Smooth muscle cell (in vitro differentiated cells): Measurements from ENCODE around the gene SART1. TPM values are rescaled to one million over a fixed set of nuclear protein-coding genes. Genes with fewer than 3 reads are reported as not detected.

Source experiments
- DNase-seq: peaks from one replicate; lab custom pipeline; 2025; ENCODE audit not compliant: unreplicated experiment; lab: John Stamatoyannopoulos, UW
- H2AFZ ChIP-seq: fragments of 200-600 bp; sonication (generic); 2 replicates; pipeline ENCODE4 v1.6.0; 2016; ENCODE audit warnings: antibody characterized with exemption, low read depth, mild to moderate bottlenecking
- H3F3A ChIP-seq: fragments of 200-600 bp; sonication (generic); 2 replicates; pipeline ENCODE4 v1.6.0; 2017; ENCODE audit warnings: antibody characterized with exemption, low read depth
- H3K27ac ChIP-seq: fragments of 200-600 bp; sonication (generic); 2 replicates; pipeline ENCODE4 v1.5.1; 2016; ENCODE audit warnings: low read depth, mild to moderate bottlenecking
- H3K27me3 ChIP-seq: fragments of 200-600 bp; sonication (generic); 2 replicates; pipeline ENCODE4 v1.6.1; 2016; ENCODE audit warnings: low read depth, mild to moderate bottlenecking
- H3K36me3 ChIP-seq: fragments of 200-600 bp; sonication (generic); 2 replicates; pipeline ENCODE4 v1.5.1; 2016; ENCODE audit warnings: low read depth
- H3K4me1 ChIP-seq: fragments of 200-600 bp; sonication (generic); 2 replicates; pipeline ENCODE4 v1.5.1; 2016; ENCODE audit warnings: low read depth
- H3K4me2 ChIP-seq: fragments of 200-600 bp; sonication (generic); 2 replicates; pipeline ENCODE4 v1.6.0; 2016; ENCODE audit warnings: mild to moderate bottlenecking
- H3K4me3 ChIP-seq: fragments of 200-600 bp; sonication (generic); 2 replicates; pipeline ENCODE4 v1.5.1; 2016; ENCODE audit warnings: mild to moderate bottlenecking
- H3K79me2 ChIP-seq: fragments of 200-600 bp; sonication (generic); 2 replicates; pipeline ENCODE4 v1.6.0; 2016; ENCODE audit warnings: low read depth, mild to moderate bottlenecking
- H3K9ac ChIP-seq: fragments of 200-600 bp; sonication (generic); 2 replicates; pipeline ENCODE4 v1.6.0; 2016; ENCODE audit warnings: low read depth
- H3K9me3 ChIP-seq: fragments of 200-600 bp; sonication (generic); replicated peaks from 2 replicates; pipeline ENCODE4 v1.5.1; 2016; ENCODE audit warnings: low read depth
- H4K20me1 ChIP-seq: fragments of 200-600 bp; sonication (generic); 2 replicates; pipeline ENCODE4 v1.6.0; 2016; ENCODE audit warnings: low read depth
- CTCF ChIP-seq: fragments of 200-600 bp; sonication (generic); IDR thresholded peaks from 2 replicates; pipeline ENCODE4 v1.5.1; 2017; ENCODE audit warnings: borderline replicate concordance, mild to moderate bottlenecking, antibody characterized with exemption; ENCODE audit not compliant: insufficient read depth, poor library complexity, severe bottlenecking
- WGBS: methylation state at CpG from one replicate; pipeline ENCODE4 v1.1.7; 2016; ENCODE audit warnings: low lambda C conversion rate; 5-methylcytosine and 5-hydroxymethylcytosine counted together
- polyA plus RNA-seq: library from polyadenylated mRNA; unstranded; fragments of >200 nt; fragmentation: Nextera tagmentation; extraction: Ambion mirVana; gene quantifications from 2 replicates; pipeline ENCODE4 v1.2.1, GENCODE V29; 2016
- total RNA-seq: library from RNA; depleted of rRNA; stranded (reverse); fragments of >200 nt; gene quantifications from 2 replicates; pipeline ENCODE4 v1.2.3, GENCODE V29; 2014

Gene SART1
- total and polyA plus RNA-seq, 2 experiments from 2014 or later = 22.5 to 62.5 TPM

GRCh38 chr11:66012946-66013761, 51.6 kb downstream of the SART1 start:
- Histone ChIP-seq H3K36me3 (no peaks in the 10 kb centered on the region), H2AFZ (no peak overlapping the region), H3K9me3 (no peaks in the 10 kb centered on the region), H3F3A (no peaks in the 10 kb centered on the region), H3K27me3 (peaks cover 14% of the 10 kb centered on the region), H4K20me1 (no peaks in the 10 kb centered on the region), H3K4me3 (no peak overlapping the region), H3K27ac (peak overlapping the region; percentile 59), H3K79me2 (no peaks in the 10 kb centered on the region), H3K4me1 (no peaks in the 10 kb centered on the region), H3K4me2 (no peak overlapping the region), H3K9ac (no peak overlapping the region)
- 72% methylated on average over 12 of the region's 12 CpGs for WGBS
- no peak for TF ChIP-seq CTCF
- no peak for DNase-seq

GRCh38 chr11:66013762-66014100, 52.2 kb downstream of the SART1 start:
- Histone ChIP-seq H3K9me3 (no peaks in the 10 kb centered on the region), H3K27me3 (peaks cover 14% of the 10 kb centered on the region), H3K4me2 (no peak overlapping the region), H3K4me1 (no peaks in the 10 kb centered on the region), H3F3A (no peaks in the 10 kb centered on the region), H3K9ac (no peak overlapping the region), H3K4me3 (no peak overlapping the region), H4K20me1 (no peaks in the 10 kb centered on the region), H3K27ac (no peak overlapping the region), H2AFZ (no peak overlapping the region), H3K36me3 (no peaks in the 10 kb centered on the region), H3K79me2 (no peaks in the 10 kb centered on the region)
- no peak for DNase-seq
- WGBS = 91% methylated on average over 7 of the region's 7 CpGs
- no peak for TF ChIP-seq CTCF

- no peak for DNase-seq
- no peaks in the 10 kb centered on the region for H3K36me3 ChIP-seq
- no peak overlapping the region for H2AFZ ChIP-seq
- H3K27me3 ChIP-seq = peaks cover 14% of the 10 kb centered on the region
- H3K9me3 ChIP-seq = no peaks in the 10 kb centered on the region
- H4K20me1 ChIP-seq = no peaks in the 10 kb centered on the region
- no peak overlapping the region for H3K4me3 ChIP-seq
- H3K4me1 ChIP-seq = no peaks in the 10 kb centered on the region
- peak overlapping the region; percentile 59 for H3K4me2 ChIP-seq
- no peaks in the 10 kb centered on the region for H3K79me2 ChIP-seq
- H3K27ac ChIP-seq = peak overlapping the region; percentile 59
- WGBS = 88% methylated on average over 6 of the region's 6 CpGs
- TF ChIP-seq CTCF = no peak
- H3F3A ChIP-seq = no peaks in the 10 kb centered on the region
- H3K9ac ChIP-seq = no peak overlapping the region
Observed at GRCh38 chr11:66014804-66015453, 53.4 kb downstream of the SART1 start.

- no peaks in the 10 kb centered on the region for H3K36me3 ChIP-seq
- peak overlapping the region; percentile 59 for H3K4me2 ChIP-seq
- DNase-seq = no peak
- no peaks in the 10 kb centered on the region for H3F3A ChIP-seq
- H3K27me3 ChIP-seq = peaks cover 14% of the 10 kb centered on the region
- TF ChIP-seq CTCF = no peak
- H3K9ac ChIP-seq = no peak overlapping the region
- no peak overlapping the region for H2AFZ ChIP-seq
- no peaks in the 10 kb centered on the region for H4K20me1 ChIP-seq
- no peaks in the 10 kb centered on the region for H3K9me3 ChIP-seq
- no peaks in the 10 kb centered on the region for H3K4me1 ChIP-seq
- WGBS = 38% methylated on average over 7 of the region's 7 CpGs
- peak overlapping the region; percentile 59 for H3K27ac ChIP-seq
- H3K4me3 ChIP-seq = no peak overlapping the region
- no peaks in the 10 kb centered on the region for H3K79me2 ChIP-seq
Observed at GRCh38 chr11:66015454-66015881, 53.9 kb downstream of the SART1 start.
